CD4-positive, CD25-positive, alpha-beta regulatory T cell (primary cell): ENCODE data around the gene TENM4. TPM values are rescaled to one million over a fixed set of nuclear protein-coding genes. Genes with fewer than 3 reads are reported as not detected.

Experiments used
- ATAC-seq, 2 donors: fragments of 150-1000 bp; cut with Tn5 transposase; one replicate each; pipeline ENCODE4 v1.10.0; 2021; ENCODE audit warnings: low read depth in 2 of 2, moderate number of reproducible peaks in 2 of 2, moderate library complexity in 1 of 2
- DNase-seq, 3 donors: peaks; one replicate each; pipeline versions ENCODE4 v3.0.0 to v3.0.0-alpha.2; 2012 to 2022; ENCODE audit warnings: mixed read lengths in 1 of 3
- H3K27ac ChIP-seq: one replicate; pipeline ENCODE4 v1.7.0; 2013; ENCODE audit warnings: mild to moderate bottlenecking, low read length; ENCODE audit not compliant: insufficient read depth, poor library complexity, severe bottlenecking
- H3K27me3 ChIP-seq: one replicate; pipeline ENCODE4 v1.7.0; 2013; ENCODE audit warnings: low read length; ENCODE audit not compliant: control insufficient read depth, insufficient read depth
- H3K36me3 ChIP-seq: one replicate; pipeline ENCODE4 v1.7.0; 2013; ENCODE audit warnings: mild to moderate bottlenecking, low read length, moderate library complexity; ENCODE audit not compliant: control insufficient read depth, insufficient read depth
- H3K4me1 ChIP-seq: 2 replicates; pipeline ENCODE4 v1.7.0; 2013; ENCODE audit warnings: mild to moderate bottlenecking, low read length; ENCODE audit not compliant: insufficient read depth, control insufficient read depth, poor library complexity, severe bottlenecking
- H3K4me3 ChIP-seq: one replicate; pipeline ENCODE4 v1.7.0; 2013; ENCODE audit warnings: low read depth, mild to moderate bottlenecking, low read length, moderate library complexity
- H3K9me3 ChIP-seq, 2 experiments: 1 replicate in 1 of 2; 2 replicates in 1 of 2; pipeline ENCODE4 v1.7.0; 2013; ENCODE audit warnings: low read length in 2 of 2, mild to moderate bottlenecking in 1 of 2, moderate library complexity in 1 of 2; ENCODE audit not compliant: control insufficient read depth in 2 of 2
- H3K27ac Mint-ChIP-seq, 3 donors: one replicate each; pipeline ENCODE4 v1.8.0; 2020 to 2022; ENCODE audit warnings: mild to moderate bottlenecking in 3 of 3, mixed read lengths in 3 of 3, moderate library complexity in 2 of 3
- H3K27me3 Mint-ChIP-seq: one replicate; pipeline ENCODE4 v1.8.0; 2022; ENCODE audit warnings: mild to moderate bottlenecking, mixed read lengths
- H3K36me3 Mint-ChIP-seq: one replicate; pipeline ENCODE4 v1.8.0; 2020; ENCODE audit warnings: mixed read lengths
- H3K4me1 Mint-ChIP-seq, 4 donors: one replicate each; pipeline ENCODE4 v1.8.0; 2020 to 2022; ENCODE audit warnings: mixed read lengths in 4 of 4, mild to moderate bottlenecking in 1 of 4
- H3K4me3 Mint-ChIP-seq, 4 donors: one replicate each; pipeline ENCODE4 v1.8.0; 2020 to 2022; ENCODE audit warnings: mild to moderate bottlenecking in 4 of 4, mixed read lengths in 4 of 4, moderate library complexity in 3 of 4
- H3K9me3 Mint-ChIP-seq, 7 donors: one replicate each; pipeline ENCODE4 v1.8.0; 2020 to 2022; ENCODE audit warnings: mixed read lengths in 7 of 7, mild to moderate bottlenecking in 3 of 7, moderate library complexity in 2 of 7
- polyA plus RNA-seq, 4 donors: library from polyadenylated mRNA; unstranded; fragments of 300-500 nt; fragmentation: Illumina TruSeq; gene quantifications; one replicate each; pipeline ENCODE4 v1.2.3, GENCODE V29; 2021
- total RNA-seq: library from RNA; stranded (reverse); gene quantifications from one replicate; pipeline ENCODE4 v1.2.3, GENCODE V29; 2022

Gene TENM4
- total and polyA plus RNA-seq, 5 donors from 2014 or later, result 0.02 TPM; not detected in 4

DNA sequence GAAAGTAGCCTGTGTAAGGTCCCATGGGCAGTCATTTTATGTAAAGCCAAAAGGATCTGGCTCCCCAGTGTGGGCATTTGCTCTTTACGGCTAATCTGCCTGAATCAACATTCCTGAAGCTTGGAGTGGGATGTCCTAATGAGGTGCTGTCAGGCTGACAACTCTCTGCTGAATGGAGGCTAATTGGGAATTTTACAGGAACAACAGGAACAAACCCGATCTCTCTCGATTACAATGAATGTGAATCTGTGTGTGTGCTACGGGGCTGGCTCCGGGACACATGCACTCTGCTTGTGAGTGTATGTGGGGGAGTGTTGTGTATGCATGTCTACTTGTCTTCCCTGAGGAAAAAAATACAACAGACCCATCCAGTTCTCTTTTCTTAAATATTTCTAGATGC lies 415.2 kb downstream of the TENM4 start:
- no peak overlapping the region for H3K4me3 ChIP-seq
- no peaks in the 10 kb centered on the region for H3K9me3 ChIP-seq
- peaks cover 0 to 4% (median 0%) of the 10 kb centered on the region in 7 donors for H3K9me3 Mint-ChIP-seq
- H3K27ac Mint-ChIP-seq, result no peak overlapping the region
- H3K36me3 ChIP-seq, result no peaks in the 10 kb centered on the region
- H3K27me3 Mint-ChIP-seq, result peaks cover 12% of the 10 kb centered on the region
- H3K4me3 Mint-ChIP-seq, result no peak overlapping the region
- peaks cover 0 to 2% (median 0%) of the 10 kb centered on the region in 4 donors for H3K4me1 Mint-ChIP-seq
- H3K4me1 ChIP-seq, result no peaks in the 10 kb centered on the region
- no peak for ATAC-seq
- no peaks in the 10 kb centered on the region for H3K36me3 Mint-ChIP-seq
- no peak for DNase-seq
- H3K27me3 ChIP-seq, result peaks cover 5% of the 10 kb centered on the region
- H3K27ac ChIP-seq, result no peak overlapping the region

DNA sequence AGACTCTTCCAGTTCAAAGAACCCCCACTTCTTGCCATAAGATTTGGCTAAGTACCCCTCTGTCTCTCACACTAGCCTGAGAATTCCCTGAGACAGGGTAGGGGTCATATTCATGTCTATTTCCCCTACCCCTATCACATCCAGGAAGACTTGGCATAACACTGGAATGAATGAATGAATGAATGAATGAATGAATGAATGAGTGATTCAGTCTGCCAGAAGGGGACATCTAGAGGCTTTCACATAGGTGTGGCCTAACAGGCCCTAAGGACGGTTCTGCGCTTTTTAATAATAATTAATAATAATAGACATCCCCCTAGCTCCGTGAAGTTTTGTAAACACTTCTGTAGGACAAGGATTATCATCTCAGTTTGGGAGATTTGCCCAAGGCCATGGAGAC lies 415.7 kb downstream of the TENM4 start:
- H3K4me1 ChIP-seq, result no peaks in the 10 kb centered on the region
- H3K27me3 Mint-ChIP-seq, result peaks cover 7% of the 10 kb centered on the region
- DNase-seq (no peak), ATAC-seq (no peak)
- no peak overlapping the region for H3K4me3 Mint-ChIP-seq
- H3K36me3 Mint-ChIP-seq, result no peaks in the 10 kb centered on the region
- no peak overlapping the region for H3K4me3 ChIP-seq
- peaks cover 0 to 4% (median 0%) of the 10 kb centered on the region in 7 donors for H3K9me3 Mint-ChIP-seq
- H3K27me3 ChIP-seq, result peaks cover 5% of the 10 kb centered on the region
- peaks cover 0 to 2% (median 0%) of the 10 kb centered on the region in 4 donors for H3K4me1 Mint-ChIP-seq
- H3K27ac Mint-ChIP-seq, result no peak overlapping the region
- H3K27ac ChIP-seq, result no peak overlapping the region
- H3K36me3 ChIP-seq, result no peaks in the 10 kb centered on the region
- H3K9me3 ChIP-seq, result no peaks in the 10 kb centered on the region

DNA sequence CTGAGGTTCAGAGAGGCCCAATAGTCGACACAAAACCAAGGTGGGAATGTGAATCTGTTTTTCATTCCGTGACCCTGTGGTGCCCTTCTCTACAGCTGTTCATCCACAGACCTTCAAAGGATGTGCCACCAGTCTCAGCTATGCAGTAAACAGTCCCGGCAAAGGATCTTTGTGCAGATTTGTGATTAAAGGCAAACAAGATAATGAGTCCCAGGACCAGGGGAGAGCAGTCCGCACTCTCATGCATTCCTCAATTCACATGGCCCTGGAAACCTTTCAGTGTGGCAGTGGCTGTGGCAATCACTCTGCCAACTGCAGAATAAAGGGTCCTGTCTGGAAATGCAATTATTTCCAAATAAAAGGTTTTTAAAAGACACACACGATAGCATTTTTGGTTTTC lies 418.6 kb downstream of the TENM4 start:
- Mint-ChIP-seq H3K4me3 (no peak overlapping the region), H3K9me3 (peaks cover 0 to 3% (median 0%) of the 10 kb centered on the region in 7 donors), H3K27ac (no peak overlapping the region), H3K27me3 (peaks cover 11% of the 10 kb centered on the region), H3K36me3 (no peaks in the 10 kb centered on the region), H3K4me1 (no peaks in the 10 kb centered on the region)
- ATAC-seq (no peak), DNase-seq (no peak)
- H3K27ac ChIP-seq, result no peak overlapping the region
- no peak overlapping the region for H3K4me3 ChIP-seq
- no peaks in the 10 kb centered on the region for H3K4me1 ChIP-seq
- peaks cover 5% of the 10 kb centered on the region for H3K27me3 ChIP-seq
- no peaks in the 10 kb centered on the region for H3K9me3 ChIP-seq
- H3K36me3 ChIP-seq, result no peaks in the 10 kb centered on the region

DNA sequence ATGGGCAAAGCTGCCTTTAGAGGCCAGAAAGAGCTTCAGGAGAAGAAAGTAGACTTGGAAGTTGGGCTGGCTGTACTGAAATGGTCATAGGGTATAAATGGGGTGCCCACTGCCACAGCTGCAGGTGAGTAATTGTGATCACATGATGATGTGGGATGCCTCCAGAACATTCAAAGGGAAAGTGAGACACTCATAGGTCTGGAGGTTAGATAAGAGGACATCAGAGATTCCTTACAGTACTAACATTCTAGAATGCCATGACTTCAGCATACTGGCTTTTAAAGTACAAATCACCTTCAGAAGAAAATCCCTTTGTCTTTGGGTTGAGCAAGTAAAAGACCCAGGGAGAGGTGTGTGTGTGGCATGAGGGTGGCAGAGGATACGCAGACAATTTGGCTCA lies 419.2 kb downstream of the TENM4 start:
- ATAC-seq (no peak), DNase-seq (no peak)
- Mint-ChIP-seq H3K4me3 (no peak overlapping the region), H3K9me3 (peaks cover 0 to 3% (median 0%) of the 10 kb centered on the region in 7 donors), H3K27ac (no peak overlapping the region), H3K27me3 (peaks cover 11% of the 10 kb centered on the region), H3K36me3 (no peaks in the 10 kb centered on the region), H3K4me1 (no peaks in the 10 kb centered on the region)
- Histone ChIP-seq H3K36me3 (no peaks in the 10 kb centered on the region), H3K9me3 (no peaks in the 10 kb centered on the region), H3K27me3 (peaks cover 5% of the 10 kb centered on the region), H3K4me1 (no peaks in the 10 kb centered on the region), H3K27ac (no peak overlapping the region), H3K4me3 (no peak overlapping the region)

DNA sequence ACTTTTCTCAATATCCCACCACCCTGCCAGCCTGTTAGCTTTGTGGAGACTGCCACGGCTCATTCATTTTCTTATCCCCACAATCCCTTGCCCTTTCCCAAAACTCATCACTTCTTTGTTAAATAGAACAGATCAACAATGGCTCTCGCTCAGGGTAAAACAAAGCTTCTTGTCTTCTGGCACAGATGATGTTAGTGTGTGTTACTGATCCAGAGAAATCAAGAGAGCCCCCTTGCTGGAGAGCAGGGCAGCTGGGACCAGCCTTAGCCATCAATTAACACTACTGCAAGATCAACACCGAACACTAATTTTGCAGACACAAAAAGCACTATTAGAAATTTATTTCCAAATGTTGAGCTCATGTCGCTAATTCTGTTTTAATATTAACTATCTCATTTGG lies 420.9 kb downstream of the TENM4 start:
- peaks cover 8% of the 10 kb centered on the region for H3K27me3 Mint-ChIP-seq
- peaks cover 0 to 2% (median 0%) of the 10 kb centered on the region in 7 donors for H3K9me3 Mint-ChIP-seq
- H3K27me3 ChIP-seq, result peaks cover 4% of the 10 kb centered on the region

DNA sequence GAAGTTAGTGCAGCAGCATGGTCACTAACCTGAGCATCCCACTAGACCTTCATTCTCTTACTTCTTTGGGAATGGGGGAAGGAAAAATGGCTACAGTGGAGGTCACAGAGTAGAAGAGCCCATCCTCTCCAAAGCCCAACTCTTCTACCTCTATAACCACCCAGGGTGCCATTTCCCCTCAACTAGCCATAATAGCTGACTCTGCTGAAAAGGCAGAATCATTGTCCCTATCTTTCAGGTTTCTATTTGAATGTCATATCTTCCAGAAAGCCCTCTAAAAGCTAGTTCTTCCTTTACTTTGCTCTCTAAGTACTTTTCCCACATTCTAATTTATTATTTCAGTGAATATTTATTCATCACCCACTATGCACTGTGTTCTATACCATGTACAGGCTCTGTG lies 421.6 kb downstream of the TENM4 start:
- Histone ChIP-seq H3K27me3 (peaks cover 4% of the 10 kb centered on the region), H3K27ac (no peak overlapping the region), H3K9me3 (no peaks in the 10 kb centered on the region), H3K4me3 (no peak overlapping the region), H3K4me1 (no peaks in the 10 kb centered on the region), H3K36me3 (no peaks in the 10 kb centered on the region)
- H3K9me3 Mint-ChIP-seq, result peaks cover 0 to 2% (median 0%) of the 10 kb centered on the region in 7 donors
- no peak overlapping the region for H3K27ac Mint-ChIP-seq
- no peak for ATAC-seq
- no peaks in the 10 kb centered on the region for H3K36me3 Mint-ChIP-seq
- no peak overlapping the region for H3K4me3 Mint-ChIP-seq
- H3K4me1 Mint-ChIP-seq, result no peaks in the 10 kb centered on the region
- no peak for DNase-seq
- peaks cover 8% of the 10 kb centered on the region for H3K27me3 Mint-ChIP-seq

More for the DNA sequence above, 420.9 kb downstream of the TENM4 start:
- Mint-ChIP-seq H3K4me1 (no peaks in the 10 kb centered on the region), H3K27ac (no peak overlapping the region), H3K36me3 (no peaks in the 10 kb centered on the region), H3K4me3 (no peak overlapping the region)
- ATAC-seq, result no peak
- Histone ChIP-seq H3K4me3 (no peak overlapping the region), H3K36me3 (no peaks in the 10 kb centered on the region), H3K9me3 (no peaks in the 10 kb centered on the region), H3K27ac (no peak overlapping the region), H3K4me1 (no peaks in the 10 kb centered on the region)
- no peak for DNase-seq

DNA sequence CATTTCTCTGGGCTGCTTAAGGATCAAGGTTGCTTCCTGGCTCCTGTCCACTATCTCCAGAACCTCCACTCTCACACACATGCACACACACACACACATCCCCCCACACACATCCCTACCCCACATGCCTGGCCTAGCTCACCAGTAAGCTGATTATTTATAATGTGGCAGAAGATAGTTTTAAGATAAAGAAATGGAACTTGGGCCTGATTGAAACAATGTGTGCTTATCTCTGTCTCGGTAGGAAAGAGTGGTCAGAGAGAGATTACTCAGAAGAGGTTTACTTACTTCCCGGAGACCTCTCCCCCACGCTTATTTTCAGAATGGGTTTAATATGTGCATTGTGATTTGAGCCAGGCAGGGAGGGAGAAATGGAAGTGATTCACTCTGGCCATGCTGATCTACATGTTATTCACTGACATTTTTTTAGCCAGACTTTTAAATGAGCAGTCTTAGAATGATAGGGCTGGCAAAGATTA lies 422.4 kb downstream of the TENM4 start:
- H3K36me3 ChIP-seq, result no peaks in the 10 kb centered on the region
- H3K27ac ChIP-seq, result no peak overlapping the region
- ATAC-seq, result no peak
- peaks cover 4% of the 10 kb centered on the region for H3K27me3 ChIP-seq
- no peaks in the 10 kb centered on the region for H3K4me1 ChIP-seq
- peaks cover 8% of the 10 kb centered on the region for H3K27me3 Mint-ChIP-seq
- no peak for DNase-seq
- no peak overlapping the region for H3K4me3 ChIP-seq
- H3K36me3 Mint-ChIP-seq, result no peaks in the 10 kb centered on the region
- H3K27ac Mint-ChIP-seq, result no peak overlapping the region
- H3K4me3 Mint-ChIP-seq, result no peak overlapping the region
- peaks cover 0 to 4% (median 0%) of the 10 kb centered on the region in 7 donors for H3K9me3 Mint-ChIP-seq
- H3K9me3 ChIP-seq, result no peaks in the 10 kb centered on the region
- H3K4me1 Mint-ChIP-seq, result no peaks in the 10 kb centered on the region

DNA sequence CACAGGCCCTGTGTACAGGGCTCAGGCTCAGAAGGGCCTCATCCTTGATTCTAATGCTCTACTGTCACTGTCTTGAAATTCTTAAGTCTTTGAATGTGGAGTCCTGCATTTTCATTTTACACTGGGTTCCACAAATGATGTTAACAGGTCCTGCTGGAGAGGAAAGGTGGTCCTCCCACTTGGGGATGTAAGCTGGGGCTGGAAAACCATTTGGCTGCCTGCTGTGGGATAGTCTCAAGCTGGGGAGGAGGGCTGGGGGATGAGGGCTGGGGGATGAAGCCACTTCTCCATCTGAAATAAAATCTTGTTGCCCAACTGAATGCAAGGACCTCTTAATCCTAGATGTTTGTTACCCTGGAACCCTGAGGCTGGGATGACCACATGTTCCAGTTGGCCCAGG lies 423.0 kb downstream of the TENM4 start:
- H3K4me1 ChIP-seq, result no peaks in the 10 kb centered on the region
- no peaks in the 10 kb centered on the region for H3K36me3 ChIP-seq
- no peak overlapping the region for H3K27ac ChIP-seq
- DNase-seq (no peak), ATAC-seq (no peak)
- no peaks in the 10 kb centered on the region for H3K4me1 Mint-ChIP-seq
- no peak overlapping the region for H3K27ac Mint-ChIP-seq
- H3K9me3 ChIP-seq, result no peaks in the 10 kb centered on the region
- no peaks in the 10 kb centered on the region for H3K36me3 Mint-ChIP-seq
- H3K4me3 Mint-ChIP-seq, result no peak overlapping the region
- peaks cover 0 to 7% (median 0%) of the 10 kb centered on the region in 7 donors for H3K9me3 Mint-ChIP-seq
- no peak overlapping the region for H3K4me3 ChIP-seq
- peaks cover 8% of the 10 kb centered on the region for H3K27me3 Mint-ChIP-seq
- peaks cover 4% of the 10 kb centered on the region for H3K27me3 ChIP-seq
